ENCODE measurements around the gene ZCCHC10. TPM values are rescaled to one million over a fixed set of nuclear protein-coding genes. Genes with fewer than 3 reads are reported as not detected.

ZCCHC10 gene
- total and polyA plus RNA-seq, 10 of the 15 experiments (the other 5 are each of a cell fraction or from before 2014, with no cell fraction given): 16.8 to 117 (median 53.5) TPM

GRCh38 chr5:133030343-133031005 is 4.1 kb upstream of the ZCCHC10 start (continued):
- no peak for TF ChIP-seq POLR2AphosphoS2 (IDR thresholded peaks at IDR 0.05; ENCODE audit: low read depth, low read length)
- TF ChIP-seq RELB (IDR thresholded peaks at IDR 0.05; ENCODE audit: low read depth): no peak
- TF ChIP-seq E2F8 (IDR thresholded peaks at IDR 0.05; ENCODE audit: low read depth, partially characterized antibody): no peak

- Histone ChIP-seq H3K9ac (ENCODE audit: control insufficient read depth, insufficient read depth, low read length) (no peak overlapping the region), H3K27me3 (replicated peaks in 1 of 2; ENCODE audit: control insufficient read depth in 2 of 2, insufficient read depth in 2 of 2, low read length in 1 of 2) (no peaks in the 10 kb centered on the region), H2AFZ (ENCODE audit: control insufficient read depth, low read depth, low read length) (no peak overlapping the region), H4K20me1 (ENCODE audit: control insufficient read depth, insufficient read depth) (no peaks in the 10 kb centered on the region), H3K9me3 (replicated peaks; ENCODE audit: control insufficient read depth, insufficient read depth, low read length) (no peaks in the 10 kb centered on the region), H3K4me1 (ENCODE audit: control insufficient read depth, insufficient read depth, low read length) (peaks cover 12% of the 10 kb centered on the region), H3K27ac (ENCODE audit: control insufficient read depth, insufficient read depth) (no peak overlapping the region), H3K4me3 (no peak overlapping the region), H3K36me3 (ENCODE audit: control insufficient read depth in 2 of 2, insufficient read depth in 2 of 2, low read length in 1 of 2) (no peaks in the 10 kb centered on the region), H3K79me2 (ENCODE audit: control insufficient read depth, insufficient read depth, low read length) (peaks cover 10% of the 10 kb centered on the region), H3K4me2 (ENCODE audit: control insufficient read depth, insufficient read depth) (no peak overlapping the region)
- SMC1A ChIA-PET (ENCODE audit: uncharacterized antibody, unreplicated experiment): interaction anchor here (0.6 to 1.2 kb wide), 3 partner anchors 22 to 721 kb away, joined by 3 read pairs; partner anchors contain the start of gene HSPA4
- no peak for FAIRE-seq
- 100% methylated on average over 1 of the region's 1 CpG for WGBS (ENCODE audit: insufficient coverage, insufficient replicate concordance, low lambda C conversion rate, missing lambda C conversion rate)
- POLR2A ChIA-PET: interaction anchor here (0.7 kb wide), 1 partner anchor 23 kb away, joined by 3 read pairs; no protein-coding TSS in a partner anchor
- RAD21 ChIA-PET (ENCODE audit: unreplicated experiment): interaction anchor here (0.7 kb wide), 1 partner anchor 75 kb away, joined by 4 read pairs; no protein-coding TSS in a partner anchor
- BruUV-seq (replicated peaks): no TSS peak
- no peak for ATAC-seq
- in situ Hi-C loops (cut with MboI) (no loop called here), intact Hi-C loops (cut with micrococcal nuclease; ENCODE audit: unreplicated experiment) (no loop called here)
- no peak for DNase-seq (ENCODE audit: low read depth, low spot score)
- CTCF ChIA-PET: interaction anchor here (0.6 kb wide), 1 partner anchor 30 kb away, joined by 3 read pairs; no protein-coding TSS in a partner anchor
- TF ChIP-seq ZBED1 (IDR thresholded peaks at IDR 0.05; ENCODE audit: borderline replicate concordance) (no peak), CBX3 (IDR thresholded peaks at IDR 0.05; ENCODE audit: borderline replicate concordance, low read depth) (no peak), ZBTB4 (CRISPR knock-in tag; IDR thresholded peaks at IDR 0.05) (no peak), JUND (IDR thresholded peaks at IDR 0.05; ENCODE audit: low read depth, low read length) (no peak), RAD21 (IDR thresholded peaks at IDR 0.05; ENCODE audit: insufficient read depth, low read depth, low read length) (no peak)
Observed at GRCh38 chr5:133029416-133029815, 3.1 kb upstream of the ZCCHC10 start.
